ENCODE results near the gene OSBPL3. TPM values are rescaled to one million over a fixed set of nuclear protein-coding genes. Genes with fewer than 3 reads are reported as not detected.

OSBPL3 gene
- total RNA-seq, 1 donor, result 30.8 TPM

DNA sequence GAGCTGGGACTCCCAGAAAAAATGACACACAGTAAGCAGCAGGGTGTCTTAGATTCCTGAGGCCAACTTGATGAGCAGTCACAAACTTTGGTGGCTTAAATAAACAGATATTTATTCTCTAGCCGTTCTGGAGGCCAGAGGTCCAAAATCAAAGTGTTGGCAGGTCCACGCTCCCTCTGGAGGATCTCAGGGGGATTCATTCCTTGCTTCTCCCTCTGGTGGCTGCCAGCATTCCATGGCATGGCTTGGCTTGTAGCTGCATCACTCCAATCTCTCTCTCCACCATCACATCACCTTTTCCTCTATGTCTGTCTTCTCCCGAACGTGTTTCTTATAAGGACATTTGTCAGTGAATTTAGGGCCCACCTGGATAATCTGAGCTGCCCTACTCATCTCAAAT lies 98.4 kb downstream of the OSBPL3 start:
- Histone ChIP-seq H3K27me3 (ENCODE audit: insufficient read depth, low read length) (no peaks in the 10 kb centered on the region), H3K4me3 (ENCODE audit: insufficient read depth, low read length) (no peak overlapping the region), H3K36me3 (ENCODE audit: insufficient read depth, low read length) (peaks cover 7% of the 10 kb centered on the region), H3K27ac (ENCODE audit: low read depth, low read length) (no peak overlapping the region), H3K4me2 (ENCODE audit: insufficient read depth, low read length) (no peak overlapping the region), H3K4me1 (ENCODE audit: insufficient read depth, low read length) (peaks cover 29% of the 10 kb centered on the region), H4K20me1 (ENCODE audit: insufficient read depth, low read length) (peaks cover 17% of the 10 kb centered on the region), H2AFZ (ENCODE audit: low read length) (no peak overlapping the region), H3K9me3 (ENCODE audit: low read depth, low read length) (no peaks in the 10 kb centered on the region), H3K79me2 (ENCODE audit: insufficient read depth, low read length) (peaks cover 9% of the 10 kb centered on the region)
- no peak for TF ChIP-seq CTCF (IDR thresholded peaks at IDR 0.05; ENCODE audit: extremely low read depth, low read depth, low read length)
- DNase-seq (ENCODE audit: insufficient read length, low spot score, missing footprints), result no peak

GRCh38 chr7:24880886-24881285 lies 99.1 kb downstream of the OSBPL3 start:
- Histone ChIP-seq H3K36me3 (ENCODE audit: insufficient read depth, low read length) (peaks cover 7% of the 10 kb centered on the region), H2AFZ (ENCODE audit: low read length) (no peak overlapping the region), H4K20me1 (ENCODE audit: insufficient read depth, low read length) (peaks cover 17% of the 10 kb centered on the region), H3K4me1 (ENCODE audit: insufficient read depth, low read length) (peaks cover 29% of the 10 kb centered on the region), H3K9me3 (ENCODE audit: low read depth, low read length) (no peaks in the 10 kb centered on the region), H3K4me2 (ENCODE audit: insufficient read depth, low read length) (no peak overlapping the region), H3K27ac (ENCODE audit: low read depth, low read length) (no peak overlapping the region), H3K79me2 (ENCODE audit: insufficient read depth, low read length) (peaks cover 7% of the 10 kb centered on the region), H3K27me3 (ENCODE audit: insufficient read depth, low read length) (no peaks in the 10 kb centered on the region), H3K4me3 (ENCODE audit: insufficient read depth, low read length) (no peak overlapping the region)
- no peak for TF ChIP-seq CTCF (IDR thresholded peaks at IDR 0.05; ENCODE audit: extremely low read depth, low read depth, low read length)
- DNase-seq (ENCODE audit: insufficient read length, low spot score, missing footprints), result no peak

GRCh38 chr7:24879291-24879690 lies 100.7 kb downstream of the OSBPL3 start:
- H3K4me3 ChIP-seq (ENCODE audit: insufficient read depth, low read length), result no peak overlapping the region
- H3K36me3 ChIP-seq (ENCODE audit: insufficient read depth, low read length), result peaks cover 5% of the 10 kb centered on the region
- H4K20me1 ChIP-seq (ENCODE audit: insufficient read depth, low read length), result peaks cover 17% of the 10 kb centered on the region
- no peaks in the 10 kb centered on the region for H3K27me3 ChIP-seq (ENCODE audit: insufficient read depth, low read length)
- TF ChIP-seq CTCF (IDR thresholded peaks at IDR 0.05; ENCODE audit: extremely low read depth, low read depth, low read length), result no peak
- no peak overlapping the region for H3K4me2 ChIP-seq (ENCODE audit: insufficient read depth, low read length)
- H3K9me3 ChIP-seq (ENCODE audit: low read depth, low read length), result no peaks in the 10 kb centered on the region
- H3K4me1 ChIP-seq (ENCODE audit: insufficient read depth, low read length), result peaks cover 25% of the 10 kb centered on the region
- no peak overlapping the region for H2AFZ ChIP-seq (ENCODE audit: low read length)
- no peak overlapping the region for H3K27ac ChIP-seq (ENCODE audit: low read depth, low read length)
- peaks cover 6% of the 10 kb centered on the region for H3K79me2 ChIP-seq (ENCODE audit: insufficient read depth, low read length)
- no peak for DNase-seq (ENCODE audit: insufficient read length, low spot score, missing footprints)

DNA sequence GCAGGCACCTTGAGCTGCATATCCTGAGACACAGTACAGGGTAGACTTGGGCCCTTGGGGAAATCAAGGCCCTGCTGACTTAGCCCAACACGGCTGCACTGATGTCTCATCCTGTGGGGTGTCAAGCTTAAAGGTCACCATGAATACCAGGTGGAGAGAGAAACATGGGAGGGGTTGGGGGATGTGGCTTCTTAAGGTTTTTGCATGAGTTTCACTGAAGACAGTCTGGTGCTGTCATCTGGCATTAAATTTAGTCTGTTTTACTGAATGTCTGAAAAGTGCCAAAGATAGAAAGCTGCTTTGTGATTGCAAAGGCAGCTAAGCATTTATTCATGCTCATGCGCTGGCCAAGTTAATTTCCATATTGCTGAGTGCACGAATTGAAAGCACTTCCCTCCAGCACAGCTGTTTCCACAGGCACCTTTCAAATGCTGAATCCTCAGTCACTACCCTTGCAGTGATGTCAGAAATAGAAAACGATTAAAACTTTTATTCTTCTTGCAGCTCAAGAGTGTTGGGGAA lies 102.1 kb downstream of the OSBPL3 start:
- Histone ChIP-seq H4K20me1 (ENCODE audit: insufficient read depth, low read length) (peaks cover 17% of the 10 kb centered on the region), H3K4me2 (ENCODE audit: insufficient read depth, low read length) (no peak overlapping the region), H3K4me1 (ENCODE audit: insufficient read depth, low read length) (peaks cover 13% of the 10 kb centered on the region), H3K36me3 (ENCODE audit: insufficient read depth, low read length) (no peaks in the 10 kb centered on the region), H3K9me3 (ENCODE audit: low read depth, low read length) (no peaks in the 10 kb centered on the region), H3K79me2 (ENCODE audit: insufficient read depth, low read length) (peaks cover 4% of the 10 kb centered on the region), H3K27ac (ENCODE audit: low read depth, low read length) (no peak overlapping the region), H3K27me3 (ENCODE audit: insufficient read depth, low read length) (no peaks in the 10 kb centered on the region), H3K4me3 (ENCODE audit: insufficient read depth, low read length) (no peak overlapping the region), H2AFZ (ENCODE audit: low read length) (no peak overlapping the region)
- TF ChIP-seq CTCF (IDR thresholded peaks at IDR 0.05; ENCODE audit: extremely low read depth, low read depth, low read length), result no peak
- DNase-seq (ENCODE audit: insufficient read length, low spot score, missing footprints), result no peak
